WTC11 (cell line): ENCODE measurements around the gene SPAG9. TPM values are rescaled to one million over a fixed set of nuclear protein-coding genes. Genes with fewer than 3 reads are reported as not detected.

Experiments used
- CBFB ChIP-seq: sonication (generic); formaldehyde crosslinking; IDR thresholded peaks from 2 replicates; pipeline ENCODE4 v1.8.1; 2022; ENCODE audit warnings: mild to moderate bottlenecking, low read depth, missing genetic modification reagents
- CREB1 ChIP-seq: sonication (generic); formaldehyde crosslinking; IDR thresholded peaks from 2 replicates; pipeline ENCODE4 v1.8.0; 2023; ENCODE audit warnings: mild to moderate bottlenecking, missing genetic modification reagents
- ELF4 ChIP-seq: sonication (generic); formaldehyde crosslinking; IDR thresholded peaks from 2 replicates; pipeline ENCODE4 v1.8.1; 2022; ENCODE audit warnings: low read depth, mild to moderate bottlenecking, moderate library complexity, missing genetic modification reagents
- ETV6 ChIP-seq: sonication (generic); formaldehyde crosslinking; IDR thresholded peaks from 2 replicates; pipeline ENCODE4 v1.8.1; 2022; ENCODE audit warnings: mild to moderate bottlenecking, missing genetic modification reagents
- JUN ChIP-seq: sonication (generic); formaldehyde crosslinking; IDR thresholded peaks from 2 replicates; pipeline ENCODE4 v1.8.0; 2023; ENCODE audit warnings: mild to moderate bottlenecking, missing genetic modification reagents
- MXD4 ChIP-seq: fragments of 250-450 bp; sonication (Bioruptor Pico); IDR thresholded peaks from 2 replicates; pipeline ENCODE4 v1.8.0; 2021; ENCODE audit warnings: mild to moderate bottlenecking, moderate library complexity, borderline replicate concordance
- NFE2L1 ChIP-seq: sonication (generic); formaldehyde crosslinking; IDR thresholded peaks from 2 replicates; pipeline ENCODE4 v1.8.1; 2023; ENCODE audit warnings: missing genetic modification reagents
- NR2C2 ChIP-seq: sonication (generic); formaldehyde crosslinking; IDR thresholded peaks from 2 replicates; pipeline ENCODE4 v1.8.0; 2022; ENCODE audit warnings: mild to moderate bottlenecking, missing genetic modification reagents
- PRRX2 ChIP-seq: fragments of 250-450 bp; sonication (Bioruptor Pico); IDR thresholded peaks from 2 replicates; pipeline ENCODE4 v1.8.0; 2021; ENCODE audit warnings: mild to moderate bottlenecking
- RELA ChIP-seq: sonication (generic); formaldehyde crosslinking; IDR thresholded peaks from 2 replicates; pipeline ENCODE4 v1.8.1; 2022; ENCODE audit warnings: missing genetic modification reagents, mild to moderate bottlenecking, borderline replicate concordance
- TCF7 ChIP-seq: sonication (generic); formaldehyde crosslinking; IDR thresholded peaks from 2 replicates; pipeline ENCODE4 v1.8.0; 2022; ENCODE audit warnings: mild to moderate bottlenecking, low read depth, missing genetic modification reagents, moderate library complexity
- TEAD1 ChIP-seq: sonication (generic); formaldehyde crosslinking; IDR thresholded peaks from 2 replicates; pipeline ENCODE4 v1.8.0; 2022; ENCODE audit warnings: mild to moderate bottlenecking, missing genetic modification reagents
- ZNF121 ChIP-seq: sonication (generic); formaldehyde crosslinking; IDR thresholded peaks from 2 replicates; pipeline ENCODE4 v1.8.0; 2023; ENCODE audit warnings: missing genetic modification reagents
- ZNF219 ChIP-seq: sonication (generic); formaldehyde crosslinking; IDR thresholded peaks from 2 replicates; pipeline ENCODE4 v1.8.0; 2023; ENCODE audit warnings: missing genetic modification reagents, mild to moderate bottlenecking, borderline replicate concordance
- ZNF263 ChIP-seq: sonication (generic); formaldehyde crosslinking; IDR thresholded peaks from 2 replicates; pipeline ENCODE4 v1.8.1; 2022; ENCODE audit warnings: low read depth, mild to moderate bottlenecking, moderate library complexity, missing genetic modification reagents
- ZNF396 ChIP-seq: fragments of 250-450 bp; sonication (Bioruptor Pico); IDR thresholded peaks from 2 replicates; pipeline ENCODE4 v1.8.0; 2021; ENCODE audit warnings: mild to moderate bottlenecking, moderate library complexity, borderline replicate concordance
- ZNF671 ChIP-seq: fragments of 250-450 bp; sonication (Bioruptor Pico); IDR thresholded peaks from 2 replicates; pipeline ENCODE4 v1.8.0; 2021; ENCODE audit warnings: mild to moderate bottlenecking
- total RNA-seq: library from RNA; stranded (reverse); gene quantifications from 3 replicates; pipeline ENCODE4 v1.2.3, GENCODE V29; 2021
- TF ChIP-seq, protein P1 (sequence below): sonication (generic); formaldehyde crosslinking; IDR thresholded peaks from 2 replicates; pipeline ENCODE4 v1.8.1; 2023; ENCODE audit warnings: mild to moderate bottlenecking, missing genetic modification reagents, borderline replicate concordance
- TF ChIP-seq, protein P2 (sequence below): sonication (generic); formaldehyde crosslinking; IDR thresholded peaks from 2 replicates; pipeline ENCODE4 v1.8.1; 2023; ENCODE audit warnings: mild to moderate bottlenecking, missing genetic modification reagents, moderate library complexity
- TF ChIP-seq, protein P3 (sequence below): sonication (generic); formaldehyde crosslinking; IDR thresholded peaks from 2 replicates; pipeline ENCODE4 v1.8.0; 2023; ENCODE audit warnings: mild to moderate bottlenecking, missing genetic modification reagents
- TF ChIP-seq, protein P4 (sequence below): sonication (generic); formaldehyde crosslinking; IDR thresholded peaks from 2 replicates; pipeline ENCODE4 v1.8.1; 2022; ENCODE audit warnings: mild to moderate bottlenecking, missing genetic modification reagents, moderate library complexity, borderline replicate concordance
- TF ChIP-seq, protein P5 (sequence below): sonication (generic); formaldehyde crosslinking; IDR thresholded peaks from 2 replicates; pipeline ENCODE4 v1.8.1; 2023; ENCODE audit warnings: mild to moderate bottlenecking, missing genetic modification reagents
- TF ChIP-seq, protein P6 (sequence below): sonication (generic); formaldehyde crosslinking; IDR thresholded peaks from 2 replicates; pipeline ENCODE4 v1.8.0; 2022; ENCODE audit warnings: mild to moderate bottlenecking, missing genetic modification reagents
- TF ChIP-seq, protein P7 (sequence below): sonication (generic); formaldehyde crosslinking; IDR thresholded peaks from 2 replicates; pipeline ENCODE4 v1.8.1; 2023; ENCODE audit warnings: mild to moderate bottlenecking, missing genetic modification reagents, moderate library complexity
- TF ChIP-seq, protein P8 (sequence below): sonication (generic); formaldehyde crosslinking; IDR thresholded peaks from 2 replicates; pipeline ENCODE4 v1.8.1; 2022; ENCODE audit warnings: missing genetic modification reagents, borderline replicate concordance

Gene SPAG9
- total RNA-seq, 1 experiment from 2014 or later = 51.9 TPM

DNA sequence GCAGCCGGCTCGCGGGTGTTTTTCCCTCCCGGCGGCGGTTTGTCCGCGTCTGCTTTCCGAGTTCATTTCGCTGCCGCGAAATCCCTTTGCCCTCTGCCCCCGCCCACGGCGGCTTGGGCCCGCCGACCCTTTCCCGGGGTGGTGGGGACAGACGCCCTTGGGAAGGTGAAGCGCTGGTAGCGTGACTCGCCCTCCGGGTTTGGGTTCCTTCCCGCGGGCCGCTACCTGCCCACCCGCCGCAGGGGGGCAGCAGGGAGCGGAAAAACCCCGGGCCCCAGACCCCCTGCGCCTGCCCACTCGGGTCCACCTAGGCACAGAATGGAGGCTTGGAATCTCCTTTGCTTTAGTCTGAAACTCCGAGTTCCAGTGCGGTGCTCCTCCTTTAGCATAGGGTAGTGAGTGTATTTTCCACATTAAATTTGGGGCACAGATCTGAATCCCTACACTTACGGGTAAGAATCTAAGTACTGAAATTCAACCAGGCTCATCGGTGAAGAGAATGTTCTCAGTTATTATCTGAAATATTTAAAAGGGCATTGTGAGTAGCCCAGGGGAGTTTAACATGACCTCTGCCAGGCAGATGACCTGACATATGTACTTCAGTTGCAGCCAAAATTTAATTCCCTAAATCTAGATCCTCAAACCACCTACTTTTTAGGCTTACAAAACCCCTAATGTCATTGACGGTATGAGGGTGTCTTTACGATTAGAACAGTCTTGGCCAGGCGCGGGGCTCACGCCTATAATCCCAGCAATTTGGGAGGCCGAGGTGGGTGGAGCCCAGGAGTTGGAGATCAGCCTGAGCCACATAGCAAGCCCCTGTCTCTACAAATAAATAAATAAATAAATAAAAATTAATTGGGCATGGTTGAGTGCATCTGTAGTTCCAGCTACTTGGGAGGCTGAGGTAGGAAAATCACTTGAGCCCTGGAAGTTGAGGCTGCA lies 46.6 kb upstream of the SPAG9 start (continued):
- TF ChIP-seq NFE2L1 (no peak), ZNF263 (CRISPR knock-in tag) (0 out of 2 replicates have a peak, but pooled peaks have one; percentile 10), CREB1 (CRISPR knock-in tag) (no peak), ETV6 (CRISPR knock-in tag) (no peak), CBFB (CRISPR knock-in tag) (no peak), NR2C2 (CRISPR knock-in tag) (no peak), ZNF219 (no peak), RELA (CRISPR knock-in tag) (no peak), ZNF671 (CRISPR knock-in tag) (no peak), PRRX2 (no peak), ELF4 (CRISPR knock-in tag) (no peak), MXD4 (CRISPR knock-in tag) (no peak), TEAD1 (CRISPR knock-in tag) (no peak), ZNF396 (CRISPR knock-in tag) (no peak), ZNF121 (no peak), JUN (CRISPR knock-in tag) (no peak), TCF7 (CRISPR knock-in tag) (no peak)
- TF ChIP-seq, protein P1, sequence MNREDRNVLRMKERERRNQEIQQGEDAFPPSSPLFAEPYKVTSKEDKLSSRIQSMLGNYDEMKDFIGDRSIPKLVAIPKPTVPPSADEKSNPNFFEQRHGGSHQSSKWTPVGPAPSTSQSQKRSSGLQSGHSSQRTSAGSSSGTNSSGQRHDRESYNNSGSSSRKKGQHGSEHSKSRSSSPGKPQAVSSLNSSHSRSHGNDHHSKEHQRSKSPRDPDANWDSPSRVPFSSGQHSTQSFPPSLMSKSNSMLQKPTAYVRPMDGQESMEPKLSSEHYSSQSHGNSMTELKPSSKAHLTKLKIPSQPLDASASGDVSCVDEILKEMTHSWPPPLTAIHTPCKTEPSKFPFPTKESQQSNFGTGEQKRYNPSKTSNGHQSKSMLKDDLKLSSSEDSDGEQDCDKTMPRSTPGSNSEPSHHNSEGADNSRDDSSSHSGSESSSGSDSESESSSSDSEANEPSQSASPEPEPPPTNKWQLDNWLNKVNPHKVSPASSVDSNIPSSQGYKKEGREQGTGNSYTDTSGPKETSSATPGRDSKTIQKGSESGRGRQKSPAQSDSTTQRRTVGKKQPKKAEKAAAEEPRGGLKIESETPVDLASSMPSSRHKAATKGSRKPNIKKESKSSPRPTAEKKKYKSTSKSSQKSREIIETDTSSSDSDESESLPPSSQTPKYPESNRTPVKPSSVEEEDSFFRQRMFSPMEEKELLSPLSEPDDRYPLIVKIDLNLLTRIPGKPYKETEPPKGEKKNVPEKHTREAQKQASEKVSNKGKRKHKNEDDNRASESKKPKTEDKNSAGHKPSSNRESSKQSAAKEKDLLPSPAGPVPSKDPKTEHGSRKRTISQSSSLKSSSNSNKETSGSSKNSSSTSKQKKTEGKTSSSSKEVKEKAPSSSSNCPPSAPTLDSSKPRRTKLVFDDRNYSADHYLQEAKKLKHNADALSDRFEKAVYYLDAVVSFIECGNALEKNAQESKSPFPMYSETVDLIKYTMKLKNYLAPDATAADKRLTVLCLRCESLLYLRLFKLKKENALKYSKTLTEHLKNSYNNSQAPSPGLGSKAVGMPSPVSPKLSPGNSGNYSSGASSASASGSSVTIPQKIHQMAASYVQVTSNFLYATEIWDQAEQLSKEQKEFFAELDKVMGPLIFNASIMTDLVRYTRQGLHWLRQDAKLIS = no peak
- TF ChIP-seq, protein P2, sequence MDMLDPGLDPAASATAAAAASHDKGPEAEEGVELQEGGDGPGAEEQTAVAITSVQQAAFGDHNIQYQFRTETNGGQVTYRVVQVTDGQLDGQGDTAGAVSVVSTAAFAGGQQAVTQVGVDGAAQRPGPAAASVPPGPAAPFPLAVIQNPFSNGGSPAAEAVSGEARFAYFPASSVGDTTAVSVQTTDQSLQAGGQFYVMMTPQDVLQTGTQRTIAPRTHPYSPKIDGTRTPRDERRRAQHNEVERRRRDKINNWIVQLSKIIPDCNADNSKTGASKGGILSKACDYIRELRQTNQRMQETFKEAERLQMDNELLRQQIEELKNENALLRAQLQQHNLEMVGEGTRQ (CRISPR knock-in tag) = no peak
- TF ChIP-seq, protein P3, sequence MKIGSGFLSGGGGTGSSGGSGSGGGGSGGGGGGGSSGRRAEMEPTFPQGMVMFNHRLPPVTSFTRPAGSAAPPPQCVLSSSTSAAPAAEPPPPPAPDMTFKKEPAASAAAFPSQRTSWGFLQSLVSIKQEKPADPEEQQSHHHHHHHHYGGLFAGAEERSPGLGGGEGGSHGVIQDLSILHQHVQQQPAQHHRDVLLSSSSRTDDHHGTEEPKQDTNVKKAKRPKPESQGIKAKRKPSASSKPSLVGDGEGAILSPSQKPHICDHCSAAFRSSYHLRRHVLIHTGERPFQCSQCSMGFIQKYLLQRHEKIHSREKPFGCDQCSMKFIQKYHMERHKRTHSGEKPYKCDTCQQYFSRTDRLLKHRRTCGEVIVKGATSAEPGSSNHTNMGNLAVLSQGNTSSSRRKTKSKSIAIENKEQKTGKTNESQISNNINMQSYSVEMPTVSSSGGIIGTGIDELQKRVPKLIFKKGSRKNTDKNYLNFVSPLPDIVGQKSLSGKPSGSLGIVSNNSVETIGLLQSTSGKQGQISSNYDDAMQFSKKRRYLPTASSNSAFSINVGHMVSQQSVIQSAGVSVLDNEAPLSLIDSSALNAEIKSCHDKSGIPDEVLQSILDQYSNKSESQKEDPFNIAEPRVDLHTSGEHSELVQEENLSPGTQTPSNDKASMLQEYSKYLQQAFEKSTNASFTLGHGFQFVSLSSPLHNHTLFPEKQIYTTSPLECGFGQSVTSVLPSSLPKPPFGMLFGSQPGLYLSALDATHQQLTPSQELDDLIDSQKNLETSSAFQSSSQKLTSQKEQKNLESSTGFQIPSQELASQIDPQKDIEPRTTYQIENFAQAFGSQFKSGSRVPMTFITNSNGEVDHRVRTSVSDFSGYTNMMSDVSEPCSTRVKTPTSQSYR = no peak
- TF ChIP-seq, protein P4, sequence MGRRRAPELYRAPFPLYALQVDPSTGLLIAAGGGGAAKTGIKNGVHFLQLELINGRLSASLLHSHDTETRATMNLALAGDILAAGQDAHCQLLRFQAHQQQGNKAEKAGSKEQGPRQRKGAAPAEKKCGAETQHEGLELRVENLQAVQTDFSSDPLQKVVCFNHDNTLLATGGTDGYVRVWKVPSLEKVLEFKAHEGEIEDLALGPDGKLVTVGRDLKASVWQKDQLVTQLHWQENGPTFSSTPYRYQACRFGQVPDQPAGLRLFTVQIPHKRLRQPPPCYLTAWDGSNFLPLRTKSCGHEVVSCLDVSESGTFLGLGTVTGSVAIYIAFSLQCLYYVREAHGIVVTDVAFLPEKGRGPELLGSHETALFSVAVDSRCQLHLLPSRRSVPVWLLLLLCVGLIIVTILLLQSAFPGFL (CRISPR knock-in tag) = no peak
- TF ChIP-seq, protein P5, sequence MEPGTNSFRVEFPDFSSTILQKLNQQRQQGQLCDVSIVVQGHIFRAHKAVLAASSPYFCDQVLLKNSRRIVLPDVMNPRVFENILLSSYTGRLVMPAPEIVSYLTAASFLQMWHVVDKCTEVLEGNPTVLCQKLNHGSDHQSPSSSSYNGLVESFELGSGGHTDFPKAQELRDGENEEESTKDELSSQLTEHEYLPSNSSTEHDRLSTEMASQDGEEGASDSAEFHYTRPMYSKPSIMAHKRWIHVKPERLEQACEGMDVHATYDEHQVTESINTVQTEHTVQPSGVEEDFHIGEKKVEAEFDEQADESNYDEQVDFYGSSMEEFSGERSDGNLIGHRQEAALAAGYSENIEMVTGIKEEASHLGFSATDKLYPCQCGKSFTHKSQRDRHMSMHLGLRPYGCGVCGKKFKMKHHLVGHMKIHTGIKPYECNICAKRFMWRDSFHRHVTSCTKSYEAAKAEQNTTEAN = no peak
- TF ChIP-seq, protein P6, sequence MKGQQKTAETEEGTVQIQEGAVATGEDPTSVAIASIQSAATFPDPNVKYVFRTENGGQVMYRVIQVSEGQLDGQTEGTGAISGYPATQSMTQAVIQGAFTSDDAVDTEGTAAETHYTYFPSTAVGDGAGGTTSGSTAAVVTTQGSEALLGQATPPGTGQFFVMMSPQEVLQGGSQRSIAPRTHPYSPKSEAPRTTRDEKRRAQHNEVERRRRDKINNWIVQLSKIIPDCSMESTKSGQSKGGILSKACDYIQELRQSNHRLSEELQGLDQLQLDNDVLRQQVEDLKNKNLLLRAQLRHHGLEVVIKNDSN (CRISPR knock-in tag) = no peak
- TF ChIP-seq, protein P7, sequence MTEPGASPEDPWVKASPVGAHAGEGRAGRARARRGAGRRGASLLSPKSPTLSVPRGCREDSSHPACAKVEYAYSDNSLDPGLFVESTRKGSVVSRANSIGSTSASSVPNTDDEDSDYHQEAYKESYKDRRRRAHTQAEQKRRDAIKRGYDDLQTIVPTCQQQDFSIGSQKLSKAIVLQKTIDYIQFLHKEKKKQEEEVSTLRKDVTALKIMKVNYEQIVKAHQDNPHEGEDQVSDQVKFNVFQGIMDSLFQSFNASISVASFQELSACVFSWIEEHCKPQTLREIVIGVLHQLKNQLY (CRISPR knock-in tag) = no peak
- TF ChIP-seq, protein P8, sequence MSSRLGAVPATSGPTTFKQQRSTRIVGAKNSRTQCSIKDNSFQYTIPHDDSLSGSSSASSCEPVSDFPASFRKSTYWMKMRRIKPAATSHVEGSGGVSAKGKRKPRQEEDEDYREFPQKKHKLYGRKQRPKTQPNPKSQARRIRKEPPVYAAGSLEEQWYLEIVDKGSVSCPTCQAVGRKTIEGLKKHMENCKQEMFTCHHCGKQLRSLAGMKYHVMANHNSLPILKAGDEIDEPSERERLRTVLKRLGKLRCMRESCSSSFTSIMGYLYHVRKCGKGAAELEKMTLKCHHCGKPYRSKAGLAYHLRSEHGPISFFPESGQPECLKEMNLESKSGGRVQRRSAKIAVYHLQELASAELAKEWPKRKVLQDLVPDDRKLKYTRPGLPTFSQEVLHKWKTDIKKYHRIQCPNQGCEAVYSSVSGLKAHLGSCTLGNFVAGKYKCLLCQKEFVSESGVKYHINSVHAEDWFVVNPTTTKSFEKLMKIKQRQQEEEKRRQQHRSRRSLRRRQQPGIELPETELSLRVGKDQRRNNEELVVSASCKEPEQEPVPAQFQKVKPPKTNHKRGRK (CRISPR knock-in tag) = no peak
